Cerebellar nuclear complex (tissue), 1 donor: ENCODE data around the gene ZYX.
A peak's percentile ranks its signal among the peaks of the same experiment; 100 is the strongest.
"Not testable (repeated sequence)": the region's sequence is repeated elsewhere in the genome, so short reads cannot be mapped to it uniquely, and the experiment has no call there.

Experiments
- DNase-seq, 2 experiments: peaks; one replicate each; lab custom pipeline; 2025; lab: John Stamatoyannopoulos, UW

ZYX gene

DNA sequence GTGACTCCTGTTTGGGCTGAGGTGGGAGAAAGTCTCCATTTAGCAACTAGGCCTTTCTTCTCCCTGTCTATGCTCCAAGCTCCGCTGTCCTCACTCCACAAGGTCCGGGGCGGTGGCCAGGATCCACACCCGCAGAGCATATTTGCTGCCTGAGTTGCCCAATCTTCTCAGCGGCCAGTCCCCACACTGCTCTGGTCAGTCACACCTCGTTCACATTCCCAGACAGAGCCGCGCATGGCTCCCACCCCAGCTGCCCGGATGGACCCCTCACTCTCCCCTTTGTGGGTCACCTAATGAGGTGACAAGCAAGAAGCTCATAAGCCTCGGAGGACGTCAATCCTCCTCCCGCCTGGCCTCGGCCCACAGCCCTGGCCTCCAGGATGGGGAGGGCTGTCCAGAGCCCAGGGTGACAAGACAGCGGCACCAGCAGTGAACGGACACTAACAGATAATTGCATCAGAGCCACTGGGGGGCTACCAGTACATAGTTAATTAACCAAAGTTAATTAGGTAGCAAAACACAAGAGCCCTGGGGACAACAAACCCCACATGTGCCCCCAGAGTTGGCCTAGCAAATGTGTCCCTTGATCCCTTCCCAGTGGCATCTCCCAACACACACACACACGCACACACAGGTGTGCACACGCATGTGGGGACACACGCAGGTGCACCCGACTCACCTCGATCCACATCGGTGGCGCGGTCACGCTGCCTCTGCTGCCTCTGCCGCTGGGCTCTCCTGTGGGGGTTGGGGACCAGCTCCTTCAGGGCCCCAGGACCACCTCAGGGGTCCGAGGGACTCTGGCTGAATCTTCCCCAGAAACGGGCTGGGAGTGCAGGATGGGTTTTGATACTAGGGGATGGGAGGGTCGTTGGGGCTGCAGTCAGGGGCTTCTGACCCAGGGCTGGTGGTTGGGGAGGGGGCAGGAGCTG, 15.7 kb downstream of the ZYX start:
- DNase-seq, result no peak

GRCh38 chr7:143397710-143398530, 16.8 kb downstream of the ZYX start:
- DNase-seq, result no peak

- no peak for DNase-seq
Measured at GRCh38 chr7:143398616-143399015, 17.5 kb downstream of the ZYX start.

DNA sequence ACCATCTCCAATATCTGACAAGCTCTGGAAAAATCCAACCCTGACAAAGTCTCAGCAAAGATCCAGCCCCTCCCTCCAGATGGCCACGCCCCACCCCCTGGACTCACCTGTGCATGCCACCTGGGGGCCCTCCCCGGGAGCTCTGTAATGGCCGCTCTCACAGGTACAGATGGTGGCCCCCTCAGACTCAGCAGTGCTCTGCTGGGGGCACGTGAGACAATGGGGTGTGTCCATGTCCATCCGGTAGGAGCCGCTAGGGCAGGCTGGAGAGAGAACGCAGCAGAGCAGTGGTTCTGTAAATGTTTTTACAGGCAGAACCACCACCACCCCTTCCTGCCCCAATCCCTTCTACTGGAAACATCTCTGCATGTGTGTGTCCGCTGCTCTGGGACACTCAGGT, 18.0 kb downstream of the ZYX start:
- DNase-seq, result no peak

DNA sequence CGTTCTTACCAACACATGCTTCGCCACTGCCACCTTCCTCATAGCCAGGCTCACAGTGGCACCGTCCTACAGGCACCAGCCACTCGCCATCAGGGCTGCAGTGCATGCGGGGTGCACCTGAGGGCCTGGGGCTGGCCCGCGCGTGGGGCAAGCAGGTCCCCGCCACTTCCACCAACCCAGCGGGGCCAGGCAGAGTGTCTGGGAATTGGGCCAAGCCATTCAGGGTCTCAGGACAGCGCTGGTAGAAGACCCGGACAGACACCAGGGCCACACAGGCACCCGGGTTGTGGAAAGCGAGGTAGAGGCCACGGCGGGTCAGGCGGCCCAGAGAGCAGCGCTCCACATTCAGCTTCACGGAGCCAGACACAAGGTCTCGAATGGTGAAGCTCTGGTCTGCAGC, 18.5 kb downstream of the ZYX start:
- DNase-seq, result no peak

DNA sequence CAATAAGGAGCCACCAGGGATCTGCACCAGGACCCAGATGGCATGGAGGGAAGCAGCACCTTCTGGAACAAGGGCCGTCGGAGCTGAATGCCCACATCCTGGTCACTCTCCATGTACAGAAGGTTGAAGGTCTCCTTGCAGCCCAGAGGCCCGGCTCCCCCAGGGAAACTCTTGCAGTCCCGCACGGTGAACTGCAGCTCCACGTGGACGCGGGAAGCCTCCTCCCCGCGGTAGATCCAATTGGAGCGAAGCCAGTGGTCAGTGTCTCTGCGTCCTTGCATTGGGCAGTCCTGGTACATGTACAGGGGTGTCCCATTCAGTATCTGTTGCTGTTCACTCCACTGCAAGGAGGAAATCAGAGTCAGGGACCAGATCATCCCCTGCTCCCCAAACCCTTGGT, 20.1 kb downstream of the ZYX start:
- no peak for DNase-seq

- not testable (repeated sequence) for DNase-seq
Measured at GRCh38 chr7:143402233-143402632, 21.1 kb downstream of the ZYX start.

DNA sequence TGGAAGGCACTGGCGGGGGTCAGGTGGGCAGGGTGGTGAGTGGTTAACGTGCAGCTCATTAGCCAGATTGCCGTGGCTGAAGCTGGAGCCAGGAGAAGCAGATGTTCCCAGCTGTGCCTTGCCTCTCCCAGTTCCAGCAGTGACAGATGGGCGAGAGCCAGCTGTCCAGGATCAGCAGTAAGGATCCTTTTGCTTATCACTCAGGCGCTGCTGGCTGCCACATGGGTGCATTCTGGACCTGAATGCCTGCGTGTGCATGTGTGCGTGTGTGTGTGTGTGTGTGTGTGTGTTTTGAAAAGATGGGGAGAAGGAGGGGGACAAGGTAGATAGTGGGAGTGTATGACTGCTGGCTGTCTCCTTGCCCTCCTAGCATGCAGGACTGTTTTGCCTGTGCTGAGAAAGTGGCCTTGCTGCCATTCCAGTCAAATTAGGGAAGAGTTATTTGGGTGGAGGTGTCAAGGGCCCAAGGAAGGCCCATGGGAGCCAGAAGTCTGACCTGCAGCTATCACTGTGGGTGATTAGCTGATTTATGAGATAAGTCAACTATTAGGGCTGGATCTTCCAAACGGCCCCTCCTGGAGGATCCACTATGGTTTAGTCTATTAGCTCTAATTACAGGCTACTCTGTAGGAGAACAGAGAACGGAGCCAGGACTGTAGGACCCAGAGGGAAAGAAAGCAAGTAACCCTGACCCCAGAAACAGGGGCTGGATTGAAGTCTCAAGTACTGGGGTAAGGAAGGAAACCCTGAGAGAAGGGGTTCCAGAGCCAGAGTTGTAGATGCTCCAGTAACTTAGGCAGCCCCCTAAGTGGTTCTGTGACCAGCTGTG, 24.2 kb downstream of the ZYX start:
- no peak for DNase-seq

GRCh38 chr7:143406002-143406357, 24.8 kb downstream of the ZYX start:
- DNase-seq, result no peak

- no peak for DNase-seq
Measured at GRCh38 chr7:143407287-143408251, 26.4 kb downstream of the ZYX start.

- DNase-seq, result no peak
Measured at GRCh38 chr7:143408252-143408685, 27.1 kb downstream of the ZYX start.

DNA sequence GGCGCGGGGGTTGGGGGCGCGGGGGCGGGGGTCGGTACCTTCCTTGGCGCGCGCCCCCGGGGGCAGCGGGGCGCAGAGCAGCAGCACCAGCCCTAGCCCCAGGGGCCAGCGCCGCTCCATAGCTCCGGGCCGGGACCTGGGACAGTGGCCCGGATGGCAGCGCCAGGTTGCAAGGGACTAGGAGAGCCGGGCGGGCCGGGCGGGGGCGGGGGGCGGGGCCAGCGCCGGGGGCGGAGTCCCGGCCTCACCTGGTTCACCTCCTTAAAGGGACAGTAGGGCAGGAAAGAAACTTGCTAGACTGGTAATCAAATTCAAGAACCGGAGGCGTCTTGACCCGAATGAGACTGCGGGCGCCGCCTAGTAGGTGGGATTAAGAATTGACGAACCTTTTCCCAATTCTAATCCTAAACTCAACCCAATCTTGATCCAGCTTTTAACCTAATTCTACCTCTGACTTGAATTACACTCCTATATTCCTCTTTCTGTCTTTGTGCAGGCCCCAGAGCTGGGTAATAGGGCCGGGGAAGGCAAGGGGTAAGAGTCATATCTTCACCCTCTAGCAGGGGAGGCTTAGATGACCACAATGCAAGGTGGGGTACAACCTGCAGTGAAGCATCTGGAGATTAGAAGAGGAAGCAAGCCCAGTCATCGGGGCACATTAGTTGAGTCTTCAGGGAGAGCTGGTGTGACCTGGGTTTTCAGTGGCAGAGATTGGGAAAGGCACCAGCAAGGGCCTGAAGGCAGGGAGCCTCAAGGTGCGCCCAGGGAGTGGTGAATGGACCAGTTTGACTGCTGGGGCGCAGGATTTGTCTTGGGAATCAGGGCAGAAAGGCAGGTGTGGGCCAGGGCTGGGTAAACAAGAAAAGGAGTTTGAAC, 27.8 kb downstream of the ZYX start, which contains the start of gene EPHA1:
Gene EPHA1 (minus strand): TSS at position 171 of the 876 bp plus-strand sequence. CDS start 51 bp downstream, at position 120.
- no peak for DNase-seq

DNA sequence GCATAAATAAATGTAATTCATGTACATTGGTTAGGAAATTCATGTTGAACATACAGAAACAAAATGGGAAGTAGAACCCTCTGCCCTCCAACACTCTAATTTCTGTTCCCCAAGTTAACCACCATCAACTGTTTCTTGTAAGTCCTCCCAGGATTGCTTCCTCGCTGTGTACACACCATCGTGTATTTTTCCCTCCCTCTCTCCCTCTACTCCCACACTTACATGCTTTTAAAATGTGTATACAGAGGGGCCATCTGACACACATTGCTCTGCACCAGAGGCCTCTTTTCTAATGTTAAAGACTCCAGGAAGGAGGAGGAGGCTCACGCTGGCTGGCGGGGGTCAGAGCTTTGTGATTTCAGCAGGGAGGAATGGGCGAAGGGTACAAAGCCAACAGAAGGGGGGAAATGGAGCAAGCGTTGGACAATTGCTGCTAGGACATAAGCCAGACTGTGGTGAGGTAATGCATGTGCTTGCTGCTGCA, 29.4 kb downstream of the ZYX start:
- DNase-seq, result no peak

DNA sequence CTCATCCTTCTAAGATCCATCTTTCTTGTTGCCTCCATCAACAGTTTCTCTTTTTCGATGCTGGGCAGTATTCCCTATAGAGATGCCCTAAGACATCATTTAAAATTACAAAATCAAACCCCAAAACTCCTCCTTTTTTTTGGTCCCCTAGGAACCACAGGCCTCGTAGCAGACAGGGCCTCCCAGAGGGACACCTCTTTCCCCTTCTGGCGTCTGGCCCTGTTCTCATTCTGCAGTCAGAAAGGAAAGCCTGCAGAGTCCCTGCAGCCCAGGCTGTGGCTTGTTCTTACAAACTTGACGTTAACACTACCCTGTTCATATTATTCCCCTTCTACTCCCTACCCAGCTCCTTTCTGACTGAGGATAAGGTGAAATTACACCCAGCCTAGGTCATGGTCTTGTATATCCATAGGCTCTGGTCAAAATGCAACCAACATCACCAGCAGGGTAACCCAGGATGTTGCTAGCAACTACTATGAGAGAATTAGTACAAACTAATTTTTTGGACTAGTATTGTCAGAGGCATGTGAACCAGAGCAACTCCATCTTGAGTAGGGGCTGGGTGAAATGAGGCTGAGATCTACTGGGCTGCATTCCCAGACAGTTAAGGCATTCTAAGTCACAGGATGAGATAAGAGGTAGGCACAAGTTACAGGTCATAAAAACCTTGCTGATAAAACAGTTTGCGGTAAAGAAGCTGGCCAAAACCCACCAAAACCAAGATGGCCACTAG, 31.0 kb downstream of the ZYX start:
- DNase-seq, result no peak

DNA sequence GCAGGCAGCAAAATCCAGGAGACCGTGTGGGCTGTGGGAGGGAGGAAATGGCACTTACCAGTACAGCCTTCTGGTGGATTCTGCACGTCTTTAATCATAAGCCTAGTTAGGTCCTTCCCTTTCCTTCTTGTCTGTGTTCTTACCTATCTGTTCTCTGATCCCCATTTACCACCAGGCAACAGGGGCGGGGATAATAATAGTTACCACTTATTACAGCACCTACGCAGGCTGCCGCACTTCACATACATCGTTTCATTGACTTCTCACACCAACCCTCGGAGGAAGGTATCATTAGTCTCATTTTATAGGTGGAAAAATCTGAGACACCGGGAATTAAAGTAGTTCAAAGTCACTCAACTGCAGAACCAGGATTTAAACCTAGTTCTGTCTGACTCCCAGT, 32.0 kb downstream of the ZYX start:
- DNase-seq, result no peak

DNA sequence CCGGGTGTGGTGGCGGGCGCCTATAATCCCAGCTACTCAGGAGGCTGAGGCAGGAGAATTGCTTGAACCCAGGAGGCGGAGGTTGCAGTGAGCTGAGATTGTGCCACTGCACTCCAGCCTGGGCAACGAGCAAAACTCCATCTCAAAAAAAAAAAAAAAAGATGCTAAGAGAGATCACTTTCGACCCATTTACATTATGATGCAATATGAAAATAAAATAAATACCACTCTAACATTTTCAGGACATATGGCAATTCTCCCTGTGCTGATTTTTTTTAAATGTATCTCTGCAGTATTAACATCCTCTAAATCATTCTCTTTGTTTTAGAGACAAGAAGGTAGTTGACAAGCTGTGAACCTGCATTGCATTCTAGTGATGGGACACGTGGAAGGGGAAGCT, 34.1 kb downstream of the ZYX start:
- not testable (repeated sequence) for DNase-seq

DNA sequence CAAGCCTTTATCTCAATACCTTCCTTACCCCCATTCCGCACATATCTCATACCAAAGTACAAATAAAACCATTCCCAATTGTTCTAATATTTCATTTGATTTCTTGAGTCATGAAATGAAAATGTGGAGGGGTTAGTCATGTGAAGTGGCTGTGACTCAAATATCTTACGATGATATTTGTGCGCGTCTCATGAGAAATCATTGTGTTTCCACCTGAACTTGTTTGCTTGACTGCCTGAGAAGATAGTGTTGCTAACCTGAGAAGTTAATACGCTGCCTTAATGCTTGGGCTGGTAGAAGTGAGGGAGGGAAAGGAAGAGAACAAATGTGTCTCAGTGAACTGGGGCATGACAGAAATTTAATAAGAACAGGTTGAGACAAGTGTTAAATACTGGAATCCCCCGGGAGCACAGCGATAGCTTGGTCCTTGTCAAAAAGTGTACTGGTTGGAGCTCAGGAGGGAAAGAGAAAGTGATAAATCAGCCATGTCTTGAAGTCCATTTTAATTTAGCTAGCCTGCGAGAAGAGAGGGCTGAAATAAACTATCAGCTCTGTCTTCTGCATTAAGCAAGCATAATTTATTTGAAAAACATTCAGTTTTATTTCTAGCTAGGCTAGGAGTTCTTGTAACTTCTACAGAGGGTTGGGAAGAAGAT, 34.7 kb downstream of the ZYX start:
- no peak for DNase-seq

DNA sequence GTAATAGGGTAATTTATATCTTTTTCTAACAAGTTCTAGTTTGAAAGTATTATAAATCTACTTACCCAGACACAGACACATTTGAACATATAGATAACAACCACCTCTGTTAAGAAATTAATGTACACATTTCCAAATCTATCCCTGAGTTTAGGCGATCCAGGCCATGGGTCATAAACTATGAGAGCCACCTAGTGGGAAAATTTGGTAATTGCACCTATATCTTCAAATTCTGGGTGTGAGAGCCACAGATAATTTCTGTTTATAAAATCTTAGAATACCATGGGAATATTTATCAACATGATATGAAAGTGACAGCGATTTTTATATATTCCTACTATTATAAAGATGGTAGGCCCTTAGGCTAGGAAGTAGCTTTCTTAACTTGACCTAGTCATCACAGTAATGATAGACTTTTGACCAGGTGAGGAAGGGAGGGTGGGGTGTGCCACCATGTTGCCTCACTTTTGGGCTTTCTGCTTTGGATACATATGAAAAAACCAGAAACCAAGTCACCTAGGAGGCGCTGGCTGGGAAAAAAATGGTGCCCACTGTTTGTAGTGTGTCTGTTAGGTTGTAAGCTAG, 35.5 kb downstream of the ZYX start:
- peak in 1 of 2 experiments; percentile 8 for DNase-seq
